Suprapubic skin (tissue), 4 donors: Measurements from ENCODE around the gene TMEM205.
A peak's percentile ranks its signal among the peaks of the same experiment; 100 is the strongest.

Source experiments
- EP300 ChIP-seq: sonication (generic); formaldehyde crosslinking; IDR thresholded peaks from one replicate; pipeline ENCODE4 v1.6.1; 2017; ENCODE audit warnings: antibody characterized with exemption
- POLR2A ChIP-seq, 2 donors: fragments of 450-650 bp; IDR thresholded peaks; one replicate each; pipeline ENCODE4 v1.6.1; 2017; ENCODE audit warnings: antibody characterized with exemption in 2 of 2, mild to moderate bottlenecking in 2 of 2, moderate library complexity in 2 of 2
- POLR2AphosphoS5 ChIP-seq, 3 donors: sonication (generic); formaldehyde crosslinking; IDR thresholded peaks; one replicate each; pipeline ENCODE4 v1.6.1; 2017; ENCODE audit warnings: antibody characterized with exemption in 3 of 3
- TF ChIP-seq, protein P1 (sequence below), 2 donors: fragments of 200-600 bp in 1 of 2; fragments of 450-650 bp in 1 of 2; sonication (generic) in 1 of 2; IDR thresholded peaks; one replicate each; pipeline ENCODE4 v1.5.1; 2016 to 2019; ENCODE audit warnings: antibody characterized with exemption in 2 of 2, mild to moderate bottlenecking in 1 of 2, moderate library complexity in 1 of 2

DNA sequence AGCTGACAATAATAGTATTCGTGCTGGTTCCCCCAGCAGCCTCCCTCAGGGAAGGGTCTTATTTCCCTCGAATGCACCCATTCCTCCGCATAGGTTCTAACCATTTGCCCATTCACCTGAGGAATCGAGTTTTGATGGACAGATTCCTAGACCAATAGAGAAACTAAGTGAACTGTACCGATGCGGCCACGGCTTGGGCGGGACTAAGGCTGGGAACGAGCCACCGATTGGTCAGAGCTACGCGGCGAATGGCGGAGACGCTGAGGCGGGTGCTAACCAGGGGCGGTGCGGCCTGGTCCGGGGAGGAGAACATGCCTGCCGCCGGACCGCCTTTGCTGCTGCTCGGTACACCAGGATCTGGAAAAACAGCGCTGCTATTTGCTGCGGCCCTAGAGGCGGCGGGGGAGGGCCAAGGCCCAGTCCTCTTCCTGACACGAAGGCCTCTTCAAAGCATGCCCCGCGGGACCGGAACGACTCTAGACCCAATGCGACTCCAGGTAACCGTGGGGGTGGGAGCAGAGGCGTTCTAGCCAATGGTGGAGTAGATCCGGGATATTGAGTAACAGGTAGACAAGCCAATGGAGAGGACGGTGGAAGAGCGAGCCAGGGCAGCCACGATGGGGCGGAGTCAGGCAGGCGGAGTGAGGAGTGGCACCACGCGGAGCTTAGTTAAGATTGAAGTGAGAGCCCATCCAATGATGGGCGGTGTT, 28.5 kb upstream of the TMEM205 start, which contains the start of gene SWSAP1:
- TF ChIP-seq POLR2A (IDR thresholded peaks at IDR 0.05) (peak in 1 of 2 donors; percentile 23), POLR2AphosphoS5 (IDR thresholded peaks at IDR 0.05) (peak in 1 of 3 donors; percentile 75), EP300 (no peak)
- TF ChIP-seq, protein P1, sequence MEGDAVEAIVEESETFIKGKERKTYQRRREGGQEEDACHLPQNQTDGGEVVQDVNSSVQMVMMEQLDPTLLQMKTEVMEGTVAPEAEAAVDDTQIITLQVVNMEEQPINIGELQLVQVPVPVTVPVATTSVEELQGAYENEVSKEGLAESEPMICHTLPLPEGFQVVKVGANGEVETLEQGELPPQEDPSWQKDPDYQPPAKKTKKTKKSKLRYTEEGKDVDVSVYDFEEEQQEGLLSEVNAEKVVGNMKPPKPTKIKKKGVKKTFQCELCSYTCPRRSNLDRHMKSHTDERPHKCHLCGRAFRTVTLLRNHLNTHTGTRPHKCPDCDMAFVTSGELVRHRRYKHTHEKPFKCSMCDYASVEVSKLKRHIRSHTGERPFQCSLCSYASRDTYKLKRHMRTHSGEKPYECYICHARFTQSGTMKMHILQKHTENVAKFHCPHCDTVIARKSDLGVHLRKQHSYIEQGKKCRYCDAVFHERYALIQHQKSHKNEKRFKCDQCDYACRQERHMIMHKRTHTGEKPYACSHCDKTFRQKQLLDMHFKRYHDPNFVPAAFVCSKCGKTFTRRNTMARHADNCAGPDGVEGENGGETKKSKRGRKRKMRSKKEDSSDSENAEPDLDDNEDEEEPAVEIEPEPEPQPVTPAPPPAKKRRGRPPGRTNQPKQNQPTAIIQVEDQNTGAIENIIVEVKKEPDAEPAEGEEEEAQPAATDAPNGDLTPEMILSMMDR (IDR thresholded peaks at IDR 0.05) = no peak
